ENCODE data around the gene COL4A5.
"Not testable (repeated sequence)": the region's sequence is repeated elsewhere in the genome, so short reads cannot be mapped to it uniquely, and the experiment has no call there.

The COL4A5 gene

DNA sequence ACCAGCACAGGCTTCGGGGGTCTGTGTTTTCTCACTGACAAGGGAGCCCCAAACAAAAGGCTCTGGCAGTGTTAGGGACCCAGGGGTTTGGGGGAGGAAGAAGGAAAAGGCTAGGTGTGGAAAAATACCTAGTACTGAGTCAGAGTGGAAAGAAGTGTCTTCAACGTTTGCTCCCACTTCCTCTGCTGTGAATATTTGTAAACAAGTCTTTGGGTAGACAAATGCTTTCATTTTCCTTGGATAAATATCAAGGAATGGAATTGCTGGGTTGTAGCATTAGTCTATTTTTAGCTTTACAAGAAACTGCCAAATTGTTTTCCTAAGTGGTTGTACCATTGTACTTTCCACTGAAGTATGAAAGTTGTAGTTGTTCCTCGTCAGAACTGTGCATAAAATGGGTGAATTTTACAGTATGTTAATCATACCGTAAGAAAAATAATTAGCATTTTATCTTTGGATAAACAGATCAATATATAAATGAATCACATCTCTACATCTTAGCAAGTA is 17.4 kb downstream of the COL4A5 start:
- no peak for DNase-seq

DNA sequence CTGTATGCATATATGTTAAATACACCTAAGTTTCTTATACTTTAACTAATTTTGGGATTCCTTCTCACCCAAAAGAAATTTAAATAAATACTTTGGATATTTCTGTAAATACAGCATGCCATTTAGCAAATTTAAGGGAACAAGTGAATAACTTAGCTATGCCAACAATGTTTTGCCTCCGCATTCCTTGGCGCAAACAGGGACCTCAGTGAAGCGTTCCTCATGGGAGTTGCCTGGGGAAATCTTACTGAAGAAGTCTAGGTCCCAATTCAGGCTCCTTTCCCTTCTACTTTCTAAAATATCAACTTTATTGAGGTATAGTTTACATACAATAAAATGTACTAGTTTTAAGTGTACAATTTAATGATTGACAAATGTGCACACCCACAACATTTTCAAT is 25.0 kb downstream of the COL4A5 start:
- no peak for DNase-seq

DNA sequence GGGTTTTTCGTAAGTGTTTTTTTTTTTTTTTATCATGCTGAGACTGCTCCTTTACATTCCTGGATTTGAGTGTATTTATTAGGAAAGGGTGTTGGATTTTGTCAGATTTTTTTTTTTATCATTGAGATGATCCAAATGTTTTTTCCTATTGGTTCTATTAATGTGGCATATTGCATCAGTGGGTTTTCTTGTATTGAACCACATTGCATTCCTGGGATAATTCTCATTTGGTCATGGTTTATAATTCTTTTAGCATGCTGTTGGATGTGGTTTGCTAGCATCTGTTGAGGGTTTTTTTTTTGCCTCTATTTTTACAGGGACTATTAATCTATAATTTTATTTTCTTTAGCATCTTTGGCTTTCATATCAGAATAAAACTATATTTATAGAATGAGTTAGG is 28.8 kb downstream of the COL4A5 start:
- DNase-seq = no peak

DNA sequence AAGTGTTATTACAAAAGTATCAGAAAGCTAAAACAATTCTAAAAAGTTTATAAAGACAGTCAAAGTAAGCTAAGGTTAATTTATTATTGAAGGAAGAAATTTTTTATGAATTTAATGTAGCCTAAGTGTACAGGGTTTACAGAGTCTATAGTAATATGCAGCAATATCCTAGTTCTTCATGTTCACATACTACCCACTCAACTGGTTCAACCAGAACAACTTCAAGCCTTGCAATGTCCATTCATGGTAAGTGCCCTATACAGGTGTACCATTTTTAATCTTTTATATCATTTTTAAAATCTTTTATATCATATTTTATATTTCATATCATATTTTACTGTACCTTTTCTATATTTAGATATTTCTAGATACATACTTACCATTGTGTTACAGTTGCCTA is 34.3 kb downstream of the COL4A5 start:
- DNase-seq = no peak

DNA sequence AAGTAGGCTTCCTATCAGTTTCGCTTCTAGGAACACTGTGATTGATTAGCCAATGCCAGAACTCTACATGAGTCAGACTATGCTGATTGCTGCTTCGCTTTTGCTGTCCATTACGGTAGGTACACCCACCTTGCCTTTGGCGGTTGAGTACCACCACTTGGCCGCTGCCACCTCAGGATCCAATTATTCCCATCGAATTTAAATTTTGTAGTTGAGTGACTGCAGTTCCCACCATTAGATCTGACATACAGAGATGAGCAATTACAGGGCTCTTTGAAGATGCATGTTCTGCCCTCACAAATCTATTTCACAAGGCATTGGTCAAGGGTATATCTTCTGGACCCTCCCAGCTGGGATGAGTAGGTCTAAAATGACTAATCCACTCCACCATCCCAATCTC is 41.9 kb downstream of the COL4A5 start:
- DNase-seq = not testable (repeated sequence)

- DNase-seq = no peak
Measured at GRCh38 chrX:108484251-108484650, 44.6 kb downstream of the COL4A5 start.

DNA sequence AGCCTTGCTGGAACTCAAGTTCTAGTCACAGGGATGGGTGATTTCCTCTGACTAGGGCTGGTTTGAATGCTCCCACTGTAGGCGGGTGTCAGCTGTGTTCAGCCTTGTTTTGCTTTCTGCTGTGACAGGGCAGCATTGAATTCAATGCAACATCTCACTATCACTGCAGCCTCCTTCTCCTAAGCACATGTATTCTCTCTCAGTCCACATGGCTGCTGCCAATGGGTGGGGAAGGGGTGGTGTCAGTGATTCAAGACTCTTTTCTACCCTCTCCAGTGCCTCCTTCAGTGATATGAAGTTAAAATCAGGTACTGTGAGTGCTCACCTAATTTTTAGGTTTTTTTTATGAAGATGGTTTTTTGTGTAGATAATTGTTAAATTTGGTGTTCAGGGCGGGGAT is 46.3 kb downstream of the COL4A5 start:
- DNase-seq = no peak

GRCh38 chrX:108494406-108495090 is 54.9 kb downstream of the COL4A5 start:
- no peak for DNase-seq

- DNase-seq = no peak
Measured at GRCh38 chrX:108511721-108512120, 72.1 kb downstream of the COL4A5 start.

GRCh38 chrX:108516184-108516583 is 76.5 kb downstream of the COL4A5 start:
- DNase-seq = no peak

DNA sequence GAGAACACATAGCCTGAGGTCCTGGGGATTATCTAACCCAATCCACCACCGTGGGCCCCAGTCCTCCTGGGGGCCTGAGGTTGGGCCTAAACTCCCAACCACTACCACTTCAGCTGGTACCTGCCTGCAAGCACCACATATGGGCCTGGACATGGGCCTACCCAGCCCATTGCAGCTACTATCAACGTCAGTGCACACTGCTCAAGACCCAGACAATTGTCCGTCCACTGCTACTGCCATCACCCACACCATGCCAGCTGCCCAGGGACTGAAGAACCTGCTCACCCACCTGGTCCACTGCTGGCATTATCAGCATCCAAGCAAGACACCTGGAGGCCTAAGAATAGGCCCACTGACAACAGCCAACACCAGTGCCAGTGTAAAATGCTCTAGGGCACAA is 88.1 kb downstream of the COL4A5 start:
- DNase-seq = no peak

- DNase-seq = peak; percentile 61 to 73
Measured at GRCh38 chrX:108537005-108537404, 97.4 kb downstream of the COL4A5 start.

GRCh38 chrX:108541286-108541685 is 101.6 kb downstream of the COL4A5 start:
- no peak for DNase-seq

GRCh38 chrX:108557580-108557979 is 117.9 kb downstream of the COL4A5 start:
- no peak for DNase-seq

- DNase-seq = no peak
Measured at GRCh38 chrX:108558217-108558616, 118.6 kb downstream of the COL4A5 start.

DNA sequence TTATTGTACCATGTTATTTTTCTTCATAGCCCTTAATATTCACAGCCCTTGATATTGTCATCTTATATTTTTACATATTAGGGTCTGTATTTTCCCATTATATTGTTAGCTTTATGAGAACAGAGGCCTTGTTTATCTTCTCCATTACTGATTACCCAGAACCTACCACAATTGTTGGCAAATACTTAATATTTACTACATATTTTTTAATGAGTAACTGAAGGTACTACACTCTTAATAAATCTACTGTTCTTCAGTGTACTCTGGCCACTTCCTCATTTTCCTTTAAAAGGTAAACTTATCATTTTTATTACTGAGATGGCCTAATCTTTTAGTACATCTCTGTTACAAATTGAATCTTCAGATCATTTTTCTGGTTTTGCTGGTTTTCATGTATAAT is 133.5 kb downstream of the COL4A5 start:
- no peak for DNase-seq

GRCh38 chrX:108582151-108582550 is 142.5 kb downstream of the COL4A5 start:
- peak; percentile 66 to 87 for DNase-seq

DNA sequence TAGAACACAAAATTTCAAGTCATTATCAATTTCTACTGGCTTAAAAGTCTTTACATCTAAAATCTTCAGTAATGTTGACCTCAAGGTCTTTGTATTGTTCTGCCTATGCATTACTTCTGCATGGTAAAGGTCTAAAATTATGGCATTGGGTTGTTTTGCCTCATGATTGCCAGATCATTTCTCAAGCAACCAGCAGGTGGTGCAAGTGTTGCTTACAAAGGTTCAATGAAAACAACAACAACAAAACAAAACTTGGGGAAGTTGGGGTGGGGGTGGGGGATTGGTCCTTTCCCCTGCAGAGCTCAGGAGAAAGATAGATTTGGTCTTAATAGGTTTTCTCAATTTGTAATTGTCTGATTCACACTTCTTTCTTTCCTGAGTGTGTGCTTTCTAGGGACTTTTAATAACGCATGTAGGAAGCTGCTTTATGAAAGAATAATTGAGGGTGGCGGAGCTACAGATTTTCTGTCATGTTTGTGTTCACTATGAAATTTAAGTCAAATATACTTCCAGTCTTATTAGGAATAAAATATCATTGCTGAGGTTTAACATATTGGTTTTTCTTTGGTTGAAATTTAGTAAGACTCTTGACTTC is 145.1 kb downstream of the COL4A5 start:
- DNase-seq = peak; percentile 28 to 55

DNA sequence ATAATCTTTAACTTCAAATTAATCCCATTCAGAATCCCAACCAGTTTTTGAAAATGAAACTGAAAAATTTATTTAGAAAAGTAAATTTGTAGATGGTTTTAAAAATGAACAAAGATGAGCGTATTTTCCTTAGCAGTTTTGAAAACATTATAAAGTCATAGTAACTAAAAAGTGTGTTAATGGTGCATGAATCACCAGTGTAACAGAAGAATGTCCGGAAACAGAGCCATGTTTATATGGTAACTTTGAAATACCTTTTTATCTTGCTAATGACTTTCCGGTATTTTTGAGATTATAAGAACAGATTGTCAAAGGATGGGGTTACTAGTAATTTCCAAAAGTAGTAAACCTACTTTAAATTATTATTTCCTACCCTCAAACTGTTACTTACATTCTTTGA is 150.9 kb downstream of the COL4A5 start:
- no peak for DNase-seq

GRCh38 chrX:108601276-108601675 is 161.6 kb downstream of the COL4A5 start:
- no peak for DNase-seq

GRCh38 chrX:108610141-108610540 is 170.5 kb downstream of the COL4A5 start:
- no peak for DNase-seq

- no peak for DNase-seq
Measured at GRCh38 chrX:108614616-108615015, 175.0 kb downstream of the COL4A5 start.

GRCh38 chrX:108640817-108641216 is 201.2 kb downstream of the COL4A5 start:
- no peak for DNase-seq

GRCh38 chrX:108641589-108642272 is 202.1 kb downstream of the COL4A5 start:
- no peak for DNase-seq

Data from NCI-H2081 (cell line).